GM19372 (cell line): ENCODE data around the gene PCDHGC3.

Source experiments
- ATAC-seq: cut with Tn5 transposase; IDR thresholded peaks from one replicate; pipeline ENCODE4 v1.9.1; 2021; ENCODE audit warnings: mild to moderate bottlenecking, low read depth, moderate library complexity; ENCODE audit not compliant: unreplicated experiment

The PCDHGC3 gene

DNA sequence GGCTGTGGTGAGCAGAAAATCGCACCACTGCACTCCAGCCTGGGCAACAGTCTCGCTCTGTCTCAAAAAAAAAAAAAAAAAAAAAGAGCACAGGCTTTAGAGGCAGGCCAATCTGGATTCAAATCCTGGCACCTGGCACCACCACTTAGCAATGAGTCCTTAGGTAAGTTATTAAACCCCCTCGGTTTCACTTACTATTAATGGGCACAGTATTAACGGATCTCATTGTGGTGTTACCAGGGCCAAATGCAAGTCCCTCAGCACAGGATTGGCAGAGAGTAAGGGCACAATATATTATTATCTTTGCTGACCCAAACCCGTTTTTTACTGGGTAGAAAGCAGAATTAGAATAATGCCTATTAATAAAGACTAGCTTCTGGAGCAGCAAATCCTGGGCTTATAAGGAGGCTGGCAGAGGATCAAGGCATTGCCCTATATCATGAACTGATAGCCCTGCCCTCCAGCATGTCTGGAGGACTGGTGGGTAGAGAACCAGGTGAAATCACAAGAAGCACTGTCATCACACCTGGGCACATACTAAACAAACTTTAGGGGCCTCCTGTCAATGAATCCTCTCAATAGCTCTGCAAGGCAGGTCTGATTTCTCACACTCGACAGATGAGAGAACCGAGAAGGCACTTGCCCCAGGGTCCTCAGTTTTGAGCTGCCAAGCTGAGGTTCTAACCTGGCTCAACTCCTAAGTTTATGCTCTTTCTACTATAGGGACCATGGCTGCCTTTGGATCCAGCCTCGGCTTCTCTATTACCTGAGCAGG, 30.8 kb downstream of the PCDHGC3 start:
- ATAC-seq = no peak

DNA sequence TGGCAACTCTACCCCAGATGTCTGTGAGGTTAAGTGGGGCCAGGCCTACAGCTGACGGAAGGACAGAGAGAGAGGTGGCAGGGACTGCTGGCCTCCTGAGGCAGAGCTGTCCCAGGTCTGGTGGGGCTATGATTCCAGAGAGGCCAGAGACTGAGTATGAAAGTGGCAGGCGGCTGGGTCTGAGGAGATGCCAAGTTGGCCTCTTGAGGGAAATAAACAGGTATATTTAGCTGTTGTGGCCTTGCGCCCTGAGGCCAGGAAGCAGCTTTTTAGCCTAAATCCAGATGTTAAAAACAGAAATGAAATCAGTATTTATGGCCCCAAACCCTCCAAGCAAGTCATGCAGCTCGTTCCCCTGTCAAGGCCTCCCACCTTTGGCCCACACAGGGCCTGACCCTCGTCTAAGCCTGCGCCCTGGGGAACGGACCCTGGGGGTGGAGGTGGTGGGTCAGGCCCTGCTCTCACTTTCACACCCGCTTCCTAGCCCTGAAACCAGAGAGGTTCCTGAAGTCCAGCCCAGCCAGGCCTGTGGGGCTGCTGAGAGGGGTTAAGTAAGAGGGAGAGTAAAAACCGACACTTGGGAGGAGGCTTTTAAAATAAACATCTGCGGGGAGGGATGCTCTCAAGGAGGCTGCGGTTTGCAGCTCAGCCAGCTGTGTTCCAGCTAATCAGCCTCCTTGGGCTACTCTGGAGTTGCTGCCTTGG, 31.8 kb downstream of the PCDHGC3 start:
- peak; percentile 30 for ATAC-seq

DNA sequence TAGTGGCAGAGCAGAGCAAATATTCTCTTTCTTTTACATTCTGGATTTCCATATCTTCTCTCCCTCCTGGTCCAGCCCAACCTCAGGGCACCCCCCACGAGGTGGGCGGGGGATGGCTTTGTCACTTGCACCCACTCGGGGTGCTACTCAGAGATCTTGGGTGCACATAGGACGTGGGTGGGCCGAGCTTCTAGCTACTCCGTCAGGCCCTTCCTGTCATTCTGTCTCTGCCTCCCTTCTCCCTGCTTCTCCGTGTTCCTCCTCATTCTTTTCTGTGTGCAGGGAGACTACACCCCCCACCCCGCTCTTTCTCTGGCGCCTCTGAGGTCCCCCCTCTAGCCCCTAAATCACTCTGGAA, 32.7 kb downstream of the PCDHGC3 start:
- no peak for ATAC-seq

DNA sequence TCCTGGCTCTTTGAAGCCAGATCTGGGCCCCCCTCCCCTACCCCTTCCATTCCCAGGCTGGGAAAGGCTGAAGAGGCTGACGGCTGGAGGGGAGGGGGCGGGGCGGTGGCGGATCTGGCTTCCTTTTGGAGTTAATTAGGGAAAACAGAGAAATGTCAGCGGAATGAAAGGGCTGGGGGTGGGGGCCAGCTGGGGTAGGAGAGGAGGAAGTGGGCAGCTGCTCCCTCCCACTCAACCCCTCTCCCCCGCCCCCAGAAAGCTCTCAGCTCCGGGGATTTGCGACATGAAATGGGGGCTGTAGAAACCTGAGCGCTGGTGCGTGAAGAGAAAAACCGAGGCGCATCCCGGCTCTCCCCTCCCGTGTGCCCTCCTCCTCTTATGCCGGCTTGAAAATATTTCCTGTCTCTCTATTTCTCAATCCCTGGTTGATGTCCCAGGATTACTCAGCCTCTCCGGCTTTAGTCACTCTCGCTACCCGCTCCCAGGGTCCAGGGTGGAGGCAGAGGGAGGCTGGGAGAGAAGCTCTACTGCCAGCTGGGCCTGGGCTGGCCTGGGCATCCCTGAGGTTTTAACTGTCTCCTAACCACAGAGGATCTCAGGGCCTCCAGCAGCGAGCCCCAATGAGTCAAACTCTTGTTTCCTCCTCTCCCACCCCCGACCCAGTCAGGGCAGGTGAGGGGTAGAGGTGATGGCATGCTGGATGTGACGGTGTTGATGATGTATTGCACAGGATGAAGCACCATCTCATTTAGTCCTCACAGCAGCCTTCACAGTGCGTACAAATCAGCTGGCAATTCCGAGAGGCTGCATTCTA, 33.2 kb downstream of the PCDHGC3 start:
- no peak for ATAC-seq

DNA sequence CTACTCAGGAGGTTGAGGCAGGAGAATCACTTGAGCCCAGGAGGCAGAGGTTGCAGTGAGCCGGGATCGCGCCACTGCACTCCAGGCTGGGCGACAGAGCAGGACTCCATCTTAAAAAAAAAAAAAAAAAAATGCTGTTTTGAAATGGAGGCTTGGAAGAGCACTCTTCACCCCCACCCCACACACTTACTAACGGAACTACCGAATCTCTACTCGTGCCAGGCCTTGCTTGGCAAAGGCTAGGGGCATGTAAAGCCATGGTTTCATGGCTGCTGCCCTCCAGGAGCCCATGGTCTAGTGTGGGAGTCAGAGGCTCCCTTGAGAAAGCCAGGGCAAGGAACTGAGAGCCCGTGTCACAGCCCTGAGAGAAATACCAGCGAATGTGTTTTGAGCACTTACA, 34.4 kb downstream of the PCDHGC3 start:
- no peak for ATAC-seq

DNA sequence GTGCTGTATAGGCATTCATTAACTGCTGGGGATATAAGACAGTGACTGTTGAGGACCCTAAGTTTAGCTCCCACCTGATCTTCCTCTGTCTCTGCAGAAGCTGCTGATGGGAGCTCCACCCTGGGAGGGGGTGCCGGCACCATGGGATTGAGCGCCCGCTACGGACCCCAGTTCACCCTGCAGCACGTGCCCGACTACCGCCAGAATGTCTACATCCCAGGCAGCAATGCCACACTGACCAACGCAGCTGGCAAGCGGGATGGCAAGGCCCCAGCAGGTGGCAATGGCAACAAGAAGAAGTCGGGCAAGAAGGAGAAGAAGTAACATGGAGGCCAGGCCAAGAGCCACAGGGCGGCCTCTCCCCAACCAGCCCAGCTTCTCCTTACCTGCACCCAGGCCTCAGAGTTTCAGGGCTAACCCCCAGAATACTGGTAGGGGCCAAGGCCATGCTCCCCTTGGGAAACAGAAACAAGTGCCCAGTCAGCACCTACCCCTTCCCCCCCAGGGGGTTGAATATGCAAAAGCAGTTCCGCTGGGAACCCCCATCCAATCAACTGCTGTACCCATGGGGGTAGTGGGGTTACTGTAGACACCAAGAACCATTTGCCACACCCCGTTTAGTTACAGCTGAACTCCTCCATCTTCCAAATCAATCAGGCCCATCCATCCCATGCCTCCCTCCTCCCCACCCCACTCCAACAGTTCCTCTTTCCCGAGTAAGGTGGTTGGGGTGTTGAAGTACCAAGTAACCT, 35.3 kb downstream of the PCDHGC3 start:
- ATAC-seq = no peak

DNA sequence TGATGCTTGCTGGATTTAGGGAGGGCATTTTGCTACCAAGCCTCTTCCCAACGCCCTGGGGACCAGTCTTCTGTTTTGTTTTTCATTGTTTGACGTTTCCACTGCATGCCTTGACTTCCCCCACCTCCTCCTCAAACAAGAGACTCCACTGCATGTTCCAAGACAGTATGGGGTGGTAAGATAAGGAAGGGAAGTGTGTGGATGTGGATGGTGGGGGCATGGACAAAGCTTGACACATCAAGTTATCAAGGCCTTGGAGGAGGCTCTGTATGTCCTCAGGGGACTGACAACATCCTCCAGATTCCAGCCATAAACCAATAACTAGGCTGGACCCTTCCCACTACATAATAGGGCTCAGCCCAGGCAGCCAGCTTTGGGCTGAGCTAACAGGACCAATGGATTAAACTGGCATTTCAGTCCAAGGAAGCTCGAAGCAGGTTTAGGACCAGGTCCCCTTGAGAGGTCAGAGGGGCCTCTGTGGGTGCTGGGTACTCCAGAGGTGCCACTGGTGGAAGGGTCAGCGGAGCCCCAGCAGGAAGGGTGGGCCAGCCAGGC, 36.1 kb downstream of the PCDHGC3 start:
- no peak for ATAC-seq

DNA sequence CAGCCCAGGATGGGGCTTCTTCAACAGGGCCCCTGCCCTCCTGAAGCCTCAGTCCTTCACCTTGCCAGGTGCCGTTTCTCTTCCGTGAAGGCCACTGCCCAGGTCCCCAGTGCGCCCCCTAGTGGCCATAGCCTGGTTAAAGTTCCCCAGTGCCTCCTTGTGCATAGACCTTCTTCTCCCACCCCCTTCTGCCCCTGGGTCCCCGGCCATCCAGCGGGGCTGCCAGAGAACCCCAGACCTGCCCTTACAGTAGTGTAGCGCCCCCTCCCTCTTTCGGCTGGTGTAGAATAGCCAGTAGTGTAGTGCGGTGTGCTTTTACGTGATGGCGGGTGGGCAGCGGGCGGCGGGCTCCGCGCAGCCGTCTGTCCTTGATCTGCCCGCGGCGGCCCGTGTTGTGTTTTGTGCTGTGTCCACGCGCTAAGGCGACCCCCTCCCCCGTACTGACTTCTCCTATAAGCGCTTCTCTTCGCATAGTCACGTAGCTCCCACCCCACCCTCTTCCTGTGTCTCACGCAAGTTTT, 36.7 kb downstream of the PCDHGC3 start:
- ATAC-seq = peak; percentile 28

DNA sequence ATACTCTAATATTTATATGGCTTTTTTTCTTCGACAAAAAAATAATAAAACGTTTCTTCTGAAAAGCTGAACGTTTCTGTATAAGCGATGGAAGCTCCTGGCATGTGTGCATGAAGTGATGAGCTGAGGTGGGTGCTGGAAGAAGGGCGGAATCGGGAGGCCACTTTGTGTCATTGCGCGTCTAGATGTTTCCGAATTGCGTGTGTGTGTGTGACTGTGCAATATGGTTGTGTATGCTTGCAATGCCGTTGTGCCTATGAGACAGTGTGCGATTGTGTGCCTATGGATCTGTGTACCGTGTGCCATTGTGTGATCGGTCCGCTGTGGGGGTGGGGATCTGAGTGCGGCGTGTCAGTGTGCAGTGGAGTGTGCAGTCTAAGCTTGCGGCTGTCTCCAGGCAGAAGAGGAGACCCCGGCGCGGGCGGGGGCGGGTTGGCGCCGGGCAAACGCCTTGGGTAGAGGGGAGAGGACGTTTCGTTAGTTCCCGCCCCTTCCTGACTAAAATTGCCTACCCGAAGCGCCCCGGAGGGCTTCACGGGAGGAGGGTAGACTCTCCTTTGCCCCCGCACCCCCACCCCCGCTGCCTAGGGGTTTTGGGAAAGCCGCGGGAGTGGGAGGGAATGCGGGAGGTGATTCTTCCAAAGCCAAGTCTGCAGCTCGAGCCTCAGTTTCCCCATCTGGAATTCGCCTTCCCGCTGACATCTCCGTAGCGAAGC, 37.3 kb downstream of the PCDHGC3 start:
- no peak for ATAC-seq

DNA sequence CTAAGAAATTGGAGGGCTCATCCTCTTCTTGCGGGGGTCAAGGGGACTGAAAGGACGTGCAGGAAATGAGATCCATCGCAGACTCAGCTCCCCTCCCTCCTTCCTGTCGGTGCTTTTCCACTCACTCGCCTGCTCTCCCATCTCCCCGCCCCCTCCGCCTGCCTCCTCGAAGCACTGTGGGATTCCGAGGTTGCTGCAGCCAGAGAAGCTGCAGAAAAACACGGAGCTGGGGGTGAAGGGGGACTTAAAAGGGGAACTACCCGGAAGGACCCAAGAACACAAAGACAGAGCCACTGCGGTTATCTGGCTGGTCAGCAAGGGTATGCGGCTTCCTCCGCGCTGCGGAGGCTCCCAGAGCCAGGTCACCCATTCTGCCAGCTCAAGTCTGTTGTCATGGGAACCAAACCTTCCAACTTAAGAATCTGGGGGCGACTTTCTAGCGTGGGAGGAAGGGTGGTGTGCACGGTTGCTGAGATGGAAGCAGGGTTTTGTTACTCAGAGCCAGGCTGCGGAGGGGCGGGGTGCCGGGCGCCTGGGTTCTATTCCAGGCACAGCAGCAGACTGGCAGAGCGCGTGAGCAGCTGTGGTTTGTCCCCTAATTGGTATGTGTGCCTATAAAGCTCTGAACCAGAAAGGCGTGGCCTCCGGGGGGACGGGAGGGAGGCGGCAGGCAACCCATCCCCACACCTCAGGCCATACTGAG, 38.0 kb downstream of the PCDHGC3 start:
- ATAC-seq = peak; percentile 32

DNA sequence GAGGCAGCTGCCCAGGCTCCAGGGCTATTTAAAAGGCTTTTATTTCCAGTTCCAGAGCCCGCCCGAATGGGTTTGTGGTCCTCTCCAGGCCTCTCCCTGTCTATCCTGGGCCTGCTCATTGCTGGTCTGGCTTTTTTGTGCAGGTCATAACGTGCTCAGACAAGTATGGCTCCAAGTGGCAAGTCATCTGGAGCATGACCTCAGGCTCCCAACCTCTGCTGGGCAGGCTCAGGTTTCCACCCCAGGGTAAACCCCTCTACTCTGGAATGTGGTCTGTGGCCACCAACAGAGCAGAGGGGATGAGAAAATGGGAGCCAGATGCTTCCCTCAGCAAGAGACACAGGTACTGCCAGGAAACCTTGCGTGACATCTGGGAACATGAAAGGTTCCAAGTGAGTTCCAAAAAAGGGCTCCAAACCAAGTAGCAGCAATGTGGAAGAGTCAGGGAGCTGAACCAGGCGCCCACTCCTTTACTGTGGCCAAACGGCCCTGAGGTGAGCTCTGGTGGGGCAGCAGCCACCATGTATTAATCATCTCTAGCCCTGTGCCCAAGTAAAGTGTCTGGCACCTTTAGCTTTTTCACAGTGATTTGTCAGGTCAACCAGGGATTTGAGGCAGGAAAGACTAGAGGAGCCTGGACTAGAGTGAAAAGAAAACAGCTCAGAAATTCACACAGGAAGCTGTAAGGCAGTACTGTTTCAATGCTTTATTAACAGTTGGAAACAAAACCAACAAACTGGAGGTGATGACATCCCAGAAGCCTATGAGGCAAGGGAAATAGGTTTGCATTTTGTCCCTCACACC, 38.8 kb downstream of the PCDHGC3 start:
- ATAC-seq = peak; percentile 2

DNA sequence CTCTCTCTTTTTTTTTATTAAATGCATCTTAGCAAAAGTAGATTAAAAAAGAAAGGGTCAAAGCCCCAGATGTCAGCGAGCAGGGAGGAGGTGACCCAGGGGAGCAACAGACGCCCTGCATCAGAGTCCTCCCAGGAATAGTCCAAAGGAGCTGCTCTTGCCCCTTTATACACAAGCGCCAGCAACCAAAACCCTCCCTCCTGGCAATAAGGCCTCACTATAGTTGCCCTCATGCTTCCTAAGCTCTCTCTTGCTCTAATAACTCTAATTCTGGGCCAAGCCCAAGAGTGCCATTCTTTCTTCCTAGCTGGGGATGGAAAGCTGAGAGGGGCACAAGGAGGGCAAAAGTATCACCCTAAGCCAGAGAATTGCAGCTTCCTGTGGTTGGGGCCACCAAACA, 39.4 kb downstream of the PCDHGC3 start:
- ATAC-seq = no peak

DNA sequence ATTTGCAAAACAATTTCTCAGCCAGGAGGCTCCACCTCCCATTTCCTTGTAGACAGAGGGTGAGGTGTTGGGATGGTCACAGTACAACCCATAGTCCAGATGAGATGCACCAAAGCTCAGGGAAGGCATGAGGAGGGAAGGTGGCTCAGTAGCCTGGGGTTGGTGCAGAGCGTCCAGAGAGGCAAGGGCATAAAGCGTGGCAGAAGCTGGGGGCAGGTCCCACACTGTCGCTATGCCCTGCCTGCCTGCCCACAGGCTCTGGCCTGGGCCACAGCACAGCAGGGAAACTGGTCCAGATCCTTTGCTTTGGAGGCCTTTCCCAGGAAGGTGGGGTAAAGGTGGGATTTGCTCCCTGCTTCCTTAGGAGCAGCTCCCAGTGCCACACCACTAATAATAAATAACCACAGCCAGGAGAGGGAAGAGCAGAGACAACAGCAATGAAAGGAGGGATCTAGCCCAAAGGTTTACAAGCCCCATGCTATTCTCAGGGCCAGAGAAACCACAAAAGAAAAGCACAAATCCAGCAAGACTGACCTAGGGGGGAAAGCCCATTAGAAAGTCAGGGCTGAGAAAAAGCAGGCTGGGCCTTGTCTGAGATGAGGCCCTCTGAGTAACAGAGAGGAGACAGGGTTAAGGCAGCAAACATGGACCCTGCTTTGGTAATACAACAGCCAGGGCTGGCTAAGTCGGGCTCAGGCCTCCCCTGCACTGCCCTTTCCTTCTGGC, 40.3 kb downstream of the PCDHGC3 start:
- ATAC-seq = no peak

DNA sequence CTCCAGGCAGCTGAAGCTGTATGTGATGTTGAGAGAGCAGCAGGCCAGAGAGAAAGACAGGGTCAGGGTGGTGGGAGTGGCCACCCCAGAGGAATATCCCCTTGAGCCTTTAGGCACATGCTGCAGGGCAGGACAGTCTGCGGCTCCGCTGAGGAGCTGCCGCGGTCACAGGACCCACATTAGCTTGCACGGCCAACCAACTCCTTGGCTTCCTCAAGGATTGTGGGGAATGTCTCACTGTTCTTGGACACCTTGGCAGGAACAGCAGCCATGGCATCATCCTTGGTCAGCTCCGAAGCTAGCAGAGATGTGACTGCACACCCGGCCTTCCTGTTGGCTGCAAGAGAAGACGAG, 40.9 kb downstream of the PCDHGC3 start:
- ATAC-seq = no peak

DNA sequence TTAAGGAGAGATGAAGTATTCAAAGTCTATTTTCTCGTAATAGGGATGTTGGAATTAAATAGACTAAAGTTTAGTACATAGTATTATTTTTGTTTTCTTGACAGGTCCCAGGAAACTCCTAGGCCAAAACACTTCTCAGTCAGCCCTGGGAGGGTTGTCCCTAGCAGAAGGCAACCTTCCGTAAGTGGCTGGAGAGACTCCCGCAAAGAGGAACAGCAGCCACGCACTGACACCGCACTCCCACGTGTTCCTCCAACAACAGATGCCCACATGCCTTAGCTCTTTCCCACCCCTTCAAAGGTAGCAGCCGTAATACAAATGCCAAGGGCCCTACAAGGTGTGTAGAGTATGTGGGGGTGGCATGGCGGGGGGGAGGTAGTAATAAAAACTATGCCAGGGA, 41.5 kb downstream of the PCDHGC3 start:
- ATAC-seq = no peak

DNA sequence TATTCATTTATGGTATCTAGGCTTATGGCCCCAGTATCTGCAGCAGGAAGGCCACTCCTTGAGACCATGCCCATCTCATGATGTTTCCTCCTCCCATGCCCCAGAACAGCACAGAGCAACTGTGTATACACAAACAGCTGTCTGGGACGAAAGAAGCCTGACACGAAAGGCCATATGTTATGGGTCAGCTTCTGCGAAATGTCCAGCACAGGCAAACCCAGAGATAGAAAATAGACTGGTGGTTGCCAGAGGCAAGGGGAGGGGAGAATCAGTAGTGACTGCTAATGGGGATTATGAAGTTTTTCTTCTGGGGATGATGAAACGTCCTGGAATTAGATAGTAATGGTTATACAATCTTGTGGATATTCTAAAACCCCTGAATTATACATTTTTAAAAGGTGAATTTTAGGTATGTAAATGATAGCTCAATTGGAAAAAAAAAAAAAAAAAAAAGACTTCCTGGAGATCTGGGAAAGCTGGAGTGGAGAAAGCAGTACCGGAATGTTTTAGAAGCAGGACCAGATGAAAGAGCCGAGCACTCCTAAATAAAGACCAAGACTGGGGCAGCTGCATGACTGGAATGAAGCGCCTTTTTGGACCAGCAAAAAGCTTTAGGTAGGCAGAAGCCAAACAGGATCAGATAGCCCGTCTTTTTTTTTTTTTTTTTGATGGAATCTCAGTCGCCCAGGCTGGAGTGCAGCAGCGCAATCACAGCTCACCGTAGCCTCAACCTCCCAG, 42.3 kb downstream of the PCDHGC3 start:
- ATAC-seq = no peak

DNA sequence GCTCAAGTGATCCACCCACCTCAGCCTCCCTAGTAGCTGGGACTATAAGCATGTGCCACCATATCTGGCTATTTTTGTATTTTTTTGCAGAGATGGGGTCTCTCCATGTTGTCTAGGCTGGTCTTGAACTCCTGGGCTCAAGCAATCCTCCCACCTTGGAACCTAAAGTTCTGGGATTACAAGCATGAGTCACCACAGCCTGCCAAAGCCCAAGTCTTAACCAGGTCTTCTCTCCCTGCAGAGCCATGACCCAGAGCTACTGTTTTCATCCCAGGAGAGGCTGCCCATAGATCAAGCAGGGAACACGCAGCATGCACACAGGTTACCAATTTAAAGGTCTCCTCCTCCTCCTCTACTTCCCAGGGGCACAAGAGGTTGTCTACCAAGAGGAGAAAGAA, 42.9 kb downstream of the PCDHGC3 start:
- ATAC-seq = no peak
